Measurements from ENCODE around the gene ADH5.
A peak's percentile ranks its signal among the peaks of the same experiment; 100 is the strongest.

ADH5 gene

DNA sequence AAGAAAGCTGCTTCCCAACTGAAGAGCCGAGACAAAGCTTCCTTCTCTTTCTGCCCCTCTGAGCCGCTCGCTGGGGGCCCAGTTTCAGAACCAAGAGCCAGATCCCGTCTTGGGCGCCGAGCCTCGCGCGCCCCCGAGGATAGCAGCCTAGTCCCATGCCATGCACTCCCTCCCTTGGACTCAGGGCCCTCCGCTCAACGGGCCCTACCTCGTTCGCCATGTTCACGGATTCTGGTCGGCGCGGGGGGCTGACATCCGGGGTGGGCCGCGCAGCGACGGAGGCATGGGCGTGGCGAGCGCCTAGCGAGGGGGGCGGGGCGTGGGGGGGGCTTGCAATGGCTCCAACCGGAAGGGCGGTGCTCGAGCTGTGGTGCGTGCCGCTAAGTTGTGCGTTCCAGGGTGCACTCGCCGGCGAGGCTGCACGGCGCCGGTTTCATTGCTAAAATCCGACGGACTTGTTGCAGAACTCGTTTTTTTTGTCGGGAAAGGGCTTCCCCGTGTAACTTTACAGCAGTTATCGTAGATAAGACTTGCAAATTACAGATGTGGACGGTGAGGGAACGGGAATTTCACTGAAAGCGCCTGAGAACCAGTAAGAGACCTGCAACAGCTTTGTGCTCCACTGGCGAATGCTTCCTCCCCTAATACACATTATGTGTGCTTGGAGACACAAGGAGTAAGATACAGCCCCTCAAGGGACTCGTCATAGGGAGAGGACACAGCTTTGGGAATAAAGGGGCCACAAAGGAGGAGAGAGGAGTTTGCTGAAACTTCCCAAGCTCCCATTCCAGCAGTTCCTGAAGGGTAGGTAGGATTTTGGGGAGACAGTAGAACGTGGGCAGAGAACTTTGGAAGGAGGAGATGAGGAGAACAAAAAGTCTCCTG lies at the start of gene ADH5:
ADH5 (minus strand) TSS at position 308 of the 885 bp plus-strand sequence; CDS start at position 220, 88 bp downstream.
- peak; percentile 81 for DNase-seq (ENCODE audit: insufficient read length, low spot score)
- TF ChIP-seq, protein P1, sequence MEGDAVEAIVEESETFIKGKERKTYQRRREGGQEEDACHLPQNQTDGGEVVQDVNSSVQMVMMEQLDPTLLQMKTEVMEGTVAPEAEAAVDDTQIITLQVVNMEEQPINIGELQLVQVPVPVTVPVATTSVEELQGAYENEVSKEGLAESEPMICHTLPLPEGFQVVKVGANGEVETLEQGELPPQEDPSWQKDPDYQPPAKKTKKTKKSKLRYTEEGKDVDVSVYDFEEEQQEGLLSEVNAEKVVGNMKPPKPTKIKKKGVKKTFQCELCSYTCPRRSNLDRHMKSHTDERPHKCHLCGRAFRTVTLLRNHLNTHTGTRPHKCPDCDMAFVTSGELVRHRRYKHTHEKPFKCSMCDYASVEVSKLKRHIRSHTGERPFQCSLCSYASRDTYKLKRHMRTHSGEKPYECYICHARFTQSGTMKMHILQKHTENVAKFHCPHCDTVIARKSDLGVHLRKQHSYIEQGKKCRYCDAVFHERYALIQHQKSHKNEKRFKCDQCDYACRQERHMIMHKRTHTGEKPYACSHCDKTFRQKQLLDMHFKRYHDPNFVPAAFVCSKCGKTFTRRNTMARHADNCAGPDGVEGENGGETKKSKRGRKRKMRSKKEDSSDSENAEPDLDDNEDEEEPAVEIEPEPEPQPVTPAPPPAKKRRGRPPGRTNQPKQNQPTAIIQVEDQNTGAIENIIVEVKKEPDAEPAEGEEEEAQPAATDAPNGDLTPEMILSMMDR (IDR thresholded peaks at IDR 0.05; ENCODE audit: insufficient read depth, missing control alignments): no peak
- FAIRE-seq: no peak

DNA sequence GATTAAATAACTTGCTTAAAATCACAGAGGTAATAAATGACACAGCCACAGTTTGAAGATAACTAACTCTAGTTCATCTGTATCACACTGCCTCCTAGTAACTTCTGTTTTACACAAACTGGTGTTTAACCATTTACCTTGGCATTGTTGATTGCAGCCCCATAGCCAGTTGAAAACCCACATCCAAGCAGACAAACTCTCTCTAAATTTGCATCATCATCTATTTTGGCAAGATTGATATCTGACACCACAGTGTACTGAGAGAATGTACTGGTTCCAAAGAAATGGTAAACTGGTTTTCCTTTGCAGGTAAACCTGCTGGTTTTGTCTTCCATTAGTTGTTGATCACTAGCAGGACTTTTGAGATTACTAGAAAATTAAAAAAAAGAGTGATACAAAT lies 47.7 kb upstream of the ADH5 start:
- TF ChIP-seq, protein P1 (IDR thresholded peaks at IDR 0.05; ENCODE audit: insufficient read depth, missing control alignments): no peak
- no peak for DNase-seq (ENCODE audit: insufficient read length, low spot score)
- FAIRE-seq: no peak

DNA sequence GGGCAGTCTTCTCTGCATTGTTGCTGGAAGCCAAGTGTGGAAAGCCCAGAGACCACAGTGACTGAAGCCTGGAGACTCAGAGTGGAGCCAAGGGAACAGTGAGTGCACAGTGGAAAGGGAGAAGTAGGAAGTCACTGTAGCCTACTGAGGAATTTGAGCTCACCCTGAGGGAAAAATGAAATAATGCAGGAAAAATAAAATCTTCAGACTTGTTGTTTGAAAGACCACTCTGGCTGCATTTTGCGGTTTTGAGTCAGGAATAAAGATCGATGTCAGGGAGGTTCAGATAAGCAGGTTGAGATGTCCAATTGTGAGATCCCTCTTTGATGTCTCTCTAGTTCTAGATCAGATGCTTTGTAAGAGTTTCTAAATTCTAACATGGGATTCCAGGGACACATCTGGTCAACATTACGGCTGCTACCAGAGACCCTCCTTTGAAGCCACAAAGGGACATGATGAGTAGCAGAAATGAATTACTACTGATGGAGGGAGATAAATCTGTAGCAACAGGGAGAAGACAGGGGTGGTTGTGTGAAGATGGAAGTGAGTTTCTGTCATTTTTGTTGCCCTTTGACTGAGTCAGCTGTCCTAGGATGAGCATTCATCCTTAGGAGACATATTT lies 47.1 kb upstream of the ADH5 start:
- TF ChIP-seq, protein P1 (IDR thresholded peaks at IDR 0.05; ENCODE audit: insufficient read depth, missing control alignments): no peak
- DNase-seq (ENCODE audit: insufficient read length, low spot score): no peak
- FAIRE-seq: no peak

DNA sequence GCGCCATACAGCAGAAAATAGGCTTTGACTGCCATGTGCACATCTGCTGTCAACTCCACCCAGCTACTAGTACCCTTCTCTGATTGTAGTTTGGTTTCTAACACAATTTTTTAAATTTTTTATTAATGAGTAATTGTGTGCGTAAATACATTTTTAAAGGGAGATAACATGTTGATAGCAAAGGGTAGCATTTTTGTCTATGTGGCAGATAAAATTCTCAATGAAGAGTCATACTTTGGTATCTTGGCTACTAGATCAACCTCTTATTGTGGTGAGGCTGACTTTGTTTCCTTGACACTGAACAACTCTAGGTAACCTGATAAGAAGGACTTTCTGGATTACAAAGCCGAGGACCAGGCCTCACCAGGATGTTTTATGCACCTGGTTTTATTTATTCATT lies 46.0 kb upstream of the ADH5 start:
- FAIRE-seq (no peak), DNase-seq (ENCODE audit: insufficient read length, low spot score) (no peak)
- TF ChIP-seq, protein P1 (IDR thresholded peaks at IDR 0.05; ENCODE audit: insufficient read depth, missing control alignments): no peak

DNA sequence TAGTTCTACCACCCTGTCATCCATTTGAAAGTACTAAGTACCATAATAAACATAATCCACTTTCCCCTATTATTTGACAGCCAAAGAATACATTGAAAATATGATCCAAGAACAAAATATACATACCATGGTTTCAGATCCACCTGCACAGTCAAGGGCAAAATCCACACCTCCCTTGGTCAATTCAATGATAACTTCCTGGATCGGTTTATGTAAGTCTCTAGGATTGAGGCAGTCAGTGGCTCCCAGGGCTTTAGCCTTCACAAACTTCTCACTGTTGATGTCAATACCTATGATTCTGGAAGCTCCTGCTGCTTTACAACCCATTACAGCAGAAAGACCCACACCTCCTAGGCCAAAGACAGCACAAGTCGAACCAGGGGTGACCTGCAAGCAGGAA lies 42.8 kb upstream of the ADH5 start:
- FAIRE-seq (no peak), DNase-seq (ENCODE audit: insufficient read length, low spot score) (no peak)
- TF ChIP-seq, protein P1 (IDR thresholded peaks at IDR 0.05; ENCODE audit: insufficient read depth, missing control alignments): no peak

DNA sequence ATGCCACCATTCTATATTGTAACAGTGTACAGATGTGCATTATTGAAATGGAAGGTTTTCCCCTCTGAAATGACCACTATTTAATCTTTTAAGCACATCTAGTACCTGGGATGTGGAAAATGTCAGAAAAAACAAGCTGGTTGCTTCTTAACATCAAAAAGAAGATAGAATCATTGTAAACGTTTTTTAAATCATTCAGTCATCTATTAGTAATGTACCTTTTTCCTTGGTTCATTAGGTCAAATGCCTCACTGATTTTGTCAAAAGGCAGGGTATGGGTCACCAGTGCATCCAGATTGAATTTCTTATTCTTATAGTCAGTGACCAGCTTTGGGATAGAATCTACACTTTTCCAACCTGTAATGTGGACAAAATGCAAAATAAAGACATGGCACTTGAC lies 37.8 kb upstream of the ADH5 start:
- DNase-seq (ENCODE audit: insufficient read length, low spot score) (no peak), FAIRE-seq (no peak)
- TF ChIP-seq, protein P1 (IDR thresholded peaks at IDR 0.05; ENCODE audit: insufficient read depth, missing control alignments): no peak

DNA sequence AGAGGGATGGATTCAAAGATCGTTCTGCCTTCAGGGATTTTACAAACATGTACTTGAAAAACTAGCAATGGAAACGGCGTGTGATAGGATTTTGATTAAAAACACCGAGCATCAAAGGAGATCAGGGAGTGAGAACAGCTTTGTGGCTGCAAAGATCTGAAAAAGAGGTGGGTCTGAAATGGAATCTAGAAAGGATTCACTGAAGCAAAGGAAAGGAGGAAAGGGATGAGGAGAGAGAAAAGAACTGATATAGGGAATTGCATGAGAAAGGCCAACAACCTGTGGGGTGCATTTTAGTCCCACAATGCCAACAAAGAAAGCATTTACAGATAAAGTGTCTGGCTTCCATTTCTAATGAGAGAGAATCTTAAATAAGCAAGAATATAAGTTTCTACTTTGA lies 32.4 kb upstream of the ADH5 start:
- DNase-seq (ENCODE audit: insufficient read length, low spot score) (no peak), FAIRE-seq (no peak)

More for the DNA sequence above, 32.4 kb upstream of the ADH5 start:
- TF ChIP-seq, protein P1 (IDR thresholded peaks at IDR 0.05; ENCODE audit: insufficient read depth, missing control alignments): no peak

Data from D721Med (cell line).